ENCODE results near the gene DSCAM.

- TF ChIP-seq CTCF (IDR thresholded peaks at IDR 0.05) = no peak
- no peak for TF ChIP-seq POLR2A (IDR thresholded peaks at IDR 0.05)
- no peak for TF ChIP-seq POLR2AphosphoS5 (IDR thresholded peaks at IDR 0.05; ENCODE audit: insufficient read depth in 1 of 2, low read depth in 1 of 2)
These were observed 5.6 kb upstream of the DSCAM start for GRCh38 chr21:40852563-40852962.

All from vagina (tissue), 2 donors.